HCT116 (cell line): ENCODE measurements around the gene SH3D19. TPM values are rescaled to one million over a fixed set of nuclear protein-coding genes. Genes with fewer than 3 reads are reported as not detected.

Experiments used
- ATAC-seq: fragments of 200-7000 bp; cut with Tn5 transposase; 2 replicates; pipeline ENCODE4 v1.9.1; 2020; ENCODE audit warnings: mild to moderate bottlenecking, moderate library complexity
- BruUV-seq: library from RNA; stranded (reverse); fragments of 400-500 nt; replicated peaks from 2 replicates; lab custom pipeline; 2021; lab: Mats Ljungman, UMichigan
- CTCF ChIA-PET: fragments of 300-600 bp; sonication (Branson Sonifier 250); formaldehyde crosslinking; loops from one replicate; lab custom pipeline; 2021; ENCODE audit warnings: antibody characterized with exemption; lab: Charles Lee
- POLR2A ChIA-PET: fragments of 300-600, 350-600 bp; sonication (Branson Sonifier 250); formaldehyde crosslinking; loops from one replicate; lab custom pipeline; 2021; ENCODE audit warnings: antibody characterized with exemption; lab: Charles Lee
- RAD21 ChIA-PET, 2 experiments: fragments of 300-600 bp; sonication (Branson Sonifier 250); formaldehyde crosslinking; loops; one replicate each; lab custom pipeline; 2023; ENCODE audit warnings: low total read pairs in 2 of 2; ENCODE audit not compliant: uncharacterized antibody in 2 of 2, unreplicated experiment in 2 of 2, low non-redundant PET in 1 of 2; lab: Charles Lee
- DNase-seq: peaks from one replicate; pipeline ENCODE4 v3.0.0-alpha.2; 2010; ENCODE audit warnings: low read depth, low spot score
- H2AFZ ChIP-seq: fragments of 200-600 bp; shearing (Covaris generic), sonication (generic); 2 replicates; pipeline ENCODE4 v1.6.1; 2017; ENCODE audit warnings: low read depth, mixed run types, mixed read lengths, antibody characterized with exemption, low read length; ENCODE audit not compliant: poor library complexity, severe bottlenecking
- H3K27ac ChIP-seq: 2 replicates; pipeline ENCODE4 v1.5.1; 2012; ENCODE audit warnings: low read depth, low read length
- H3K27me3 ChIP-seq: fragments of 200-600 bp; sonication (generic); 2 replicates; pipeline ENCODE4 v1.6.1; 2016; ENCODE audit warnings: mixed run types, low read length, mixed read lengths; ENCODE audit not compliant: insufficient read depth
- H3K36me3 ChIP-seq, 2 experiments: fragments of 200-500 bp in 1 of 2; fragments of 200-600 bp in 1 of 2; sonication (Bioruptor generic) in 1 of 2; sonication (generic) in 1 of 2; 2 replicates each; pipeline versions ENCODE4 v1.5.1 to v1.6.1; 2014 to 2016; ENCODE audit warnings: low read length in 2 of 2, inconsistent platforms in 1 of 2, mixed read lengths in 1 of 2, mixed run types in 1 of 2; ENCODE audit not compliant: insufficient read depth in 2 of 2, control insufficient read depth in 1 of 2
- H3K4me1 ChIP-seq, 2 experiments: fragments of 200-600 bp in 1 of 2; sonication (generic) in 1 of 2; 2 replicates each; pipeline versions ENCODE4 v1.5.1 to v1.6.1; 2012 to 2017; ENCODE audit warnings: low read length in 2 of 2, inconsistent platforms in 1 of 2, mild to moderate bottlenecking in 1 of 2, mixed read lengths in 1 of 2, mixed run types in 1 of 2, moderate library complexity in 1 of 2; ENCODE audit not compliant: insufficient read depth in 2 of 2, control insufficient read depth in 1 of 2
- H3K4me2 ChIP-seq: fragments of 200-600 bp; sonication (generic); 2 replicates; pipeline ENCODE4 v1.6.1; 2017; ENCODE audit warnings: mixed run types, low read length, mixed read lengths
- H3K4me3 ChIP-seq, 2 experiments: fragments of 200-600 bp in 1 of 2; sonication (generic) in 1 of 2; replicated peaks in 1 of 2; 2 replicates each; pipeline ENCODE4 v1.5.1; 2011 to 2016; ENCODE audit warnings: low read length in 2 of 2, control low read depth in 1 of 2, low read depth in 1 of 2, mild to moderate bottlenecking in 1 of 2, mixed read lengths in 1 of 2, mixed run types in 1 of 2
- H3K79me2 ChIP-seq: fragments of 200-600 bp; sonication (generic); 2 replicates; pipeline ENCODE4 v1.6.1; 2017; ENCODE audit warnings: mild to moderate bottlenecking, mixed run types, low read length, moderate library complexity, mixed read lengths; ENCODE audit not compliant: insufficient read depth
- H3K9ac ChIP-seq: fragments of 200-600 bp; sonication (generic); 2 replicates; pipeline ENCODE4 v1.6.1; 2016; ENCODE audit warnings: low read length, mixed read lengths
- H3K9me2 ChIP-seq: fragments of 200-600 bp; sonication (generic), shearing (Covaris generic); 2 replicates; pipeline ENCODE4 v1.6.1; 2017; ENCODE audit warnings: mixed run types, mild to moderate bottlenecking, moderate library complexity; ENCODE audit not compliant: insufficient read depth
- H3K9me3 ChIP-seq, 2 experiments: fragments of 200-500 bp in 1 of 2; fragments of 200-600 bp in 1 of 2; sonication (Bioruptor generic) in 1 of 2; sonication (generic) in 1 of 2; 2 replicates each; pipeline ENCODE4 v1.6.1; 2014 to 2017; ENCODE audit warnings: low read length in 2 of 2, mixed read lengths in 2 of 2, inconsistent platforms in 1 of 2, low read depth in 1 of 2, mild to moderate bottlenecking in 1 of 2, mixed run types in 1 of 2, moderate library complexity in 1 of 2; ENCODE audit not compliant: control insufficient read depth in 1 of 2, insufficient read depth in 1 of 2
- H4K20me1 ChIP-seq: fragments of 200-600 bp; sonication (generic), shearing (Covaris generic); 2 replicates; pipeline ENCODE4 v1.6.1; 2017; ENCODE audit warnings: mixed run types, mild to moderate bottlenecking, moderate library complexity; ENCODE audit not compliant: insufficient read depth
- ATF3 ChIP-seq: IDR thresholded peaks from 2 replicates; pipeline ENCODE4 v1.6.1; 2012
- CBX3 ChIP-seq: IDR thresholded peaks from 2 replicates; pipeline ENCODE4 v1.6.1; 2012; ENCODE audit warnings: low read depth
- CTCF ChIP-seq, 3 experiments: fragments of 200-600 bp in 1 of 3; sonication (generic) in 1 of 3; IDR thresholded peaks in 2 of 3; conservative IDR thresholded peaks in 1 of 3; 2 replicates each; pipeline ENCODE4 v1.5.1; 2012 to 2017; ENCODE audit warnings: low read depth in 2 of 3, low read length in 2 of 3, antibody characterized with exemption in 1 of 3, borderline replicate concordance in 1 of 3, control low read depth in 1 of 3, mild to moderate bottlenecking in 1 of 3, mixed read lengths in 1 of 3, mixed run types in 1 of 3, moderate library complexity in 1 of 3; ENCODE audit not compliant: insufficient read depth in 1 of 3
- POLR2A ChIP-seq: IDR thresholded peaks from 2 replicates; pipeline ENCODE4 v1.7.0; 2011; ENCODE audit warnings: borderline replicate concordance; ENCODE audit not compliant: insufficient read depth, insufficient read length; ENCODE audit errors: extremely low read depth
- POLR2AphosphoS5 ChIP-seq: IDR thresholded peaks from 2 replicates; pipeline ENCODE4 v1.6.1; 2011; ENCODE audit warnings: mild to moderate bottlenecking, low read depth, low read length, moderate library complexity
- RAD21 ChIP-seq: IDR thresholded peaks from 2 replicates; pipeline ENCODE4 v1.6.1; 2012; ENCODE audit warnings: low read depth, mild to moderate bottlenecking
- REST ChIP-seq: IDR thresholded peaks from 2 replicates; pipeline ENCODE4 v1.6.1; 2012; ENCODE audit warnings: low read depth
- TCF7L2 ChIP-seq: IDR thresholded peaks from 2 replicates; pipeline ENCODE4 v1.7.0; 2011; ENCODE audit warnings: borderline replicate concordance, inconsistent platforms; ENCODE audit not compliant: insufficient read depth, insufficient read length; ENCODE audit errors: extremely low read depth
- YY1 ChIP-seq: IDR thresholded peaks from 2 replicates; pipeline ENCODE4 v1.6.1; 2011; ENCODE audit warnings: low read length, low read depth, moderate library complexity, mild to moderate bottlenecking; ENCODE audit not compliant: insufficient replicate concordance; ENCODE audit errors: extremely low read depth
- ZNF274 ChIP-seq: fragments of 200-500 bp; sonication (Bioruptor generic); IDR thresholded peaks from 2 replicates; pipeline ENCODE4 v1.6.1; 2014; ENCODE audit warnings: mild to moderate bottlenecking, low read depth, low read length, inconsistent platforms
- intact Hi-C: fragments of 100-400 bp; cut with micrococcal nuclease; formaldehyde crosslinking; loops from 2 replicates; pipeline ENCODE4 v1.10.0; 2022
- total RNA-seq: library from RNA; stranded (reverse); gene quantifications from one replicate; pipeline ENCODE4 v1.2.1, GENCODE V29; 2021; ENCODE audit not compliant: unreplicated experiment

Gene SH3D19
- total RNA-seq, 1 experiment from 2014 or later: 37.5 TPM

GRCh38 chr4:151239608-151240007, 85.8 kb downstream of the SH3D19 start:
- no peak for ATAC-seq
- Histone ChIP-seq H3K4me3 (no peak overlapping the region), H3K4me1 (no peaks in the 10 kb centered on the region), H3K36me3 (no peaks in the 10 kb centered on the region), H3K9me2 (no peaks in the 10 kb centered on the region), H3K4me2 (no peak overlapping the region), H4K20me1 (no peaks in the 10 kb centered on the region), H3K27me3 (no peaks in the 10 kb centered on the region), H2AFZ (no peak overlapping the region), H3K9ac (no peak overlapping the region), H3K9me3 (no peaks in the 10 kb centered on the region), H3K79me2 (no peaks in the 10 kb centered on the region; the same call in 1 of the 2 replicates), H3K27ac (no peak overlapping the region)
- POLR2A ChIA-PET: interaction anchor here (0.6 kb wide), 1 partner anchor 48 kb away, joined by 4 read pairs; no protein-coding TSS in a partner anchor
- intact Hi-C loops: no loop called here
- RAD21 ChIA-PET: no interaction called here
- CTCF ChIA-PET: no interaction called here
- no TSS peak for BruUV-seq
- DNase-seq: no peak
- TF ChIP-seq CBX3 (no peak), TCF7L2 (no peak), ATF3 (no peak), CTCF (IDR thresholded peaks at IDR 0.05 in 2 of 3, conservative IDR thresholded peaks at IDR 0.05 in 1 of 3; ENCODE audit: borderline replicate concordance in 1 of 3, insufficient read depth in 1 of 3, low read depth in 2 of 3, low read length in 2 of 3) (no peak), ZNF274 (no peak), RAD21 (no peak), REST (no peak), POLR2AphosphoS5 (no peak), POLR2A (no peak), YY1 (no peak)
